Naive thymus-derived CD4-positive, alpha-beta T cell (primary cell): ENCODE data around the gene LENG8. TPM values are rescaled to one million over a fixed set of nuclear protein-coding genes. Genes with fewer than 3 reads are reported as not detected.

ENCODE experiments used
- ATAC-seq: fragments of 150-1000 bp; cut with Tn5 transposase; 2 replicates; pipeline ENCODE4 v1.10.0; 2021; ENCODE audit warnings: mild to moderate bottlenecking, moderate library complexity
- CTCF ChIA-PET: fragments of 350-600 bp; sonication (Branson Sonifier 250); formaldehyde crosslinking; loops from one replicate; lab custom pipeline; 2021; ENCODE audit warnings: antibody characterized with exemption; lab: Charles Lee
- POLR2A ChIA-PET: fragments of 350-600 bp; sonication (Branson Sonifier 250); formaldehyde crosslinking; loops from one replicate; lab custom pipeline; 2021; ENCODE audit warnings: antibody characterized with exemption, inconsistent platforms; lab: Charles Lee
- DNase-seq, 9 donors: peaks; one replicate each; pipeline versions ENCODE4 v3.0.0 to v3.0.0-alpha.2; 2020 to 2022; ENCODE audit warnings: mixed read lengths in 1 of 9
- H3K27ac ChIP-seq: one replicate; pipeline ENCODE4 v1.7.0; 2013; ENCODE audit warnings: mild to moderate bottlenecking, low read depth, low read length, moderate library complexity
- H3K27me3 ChIP-seq, 2 donors: one replicate each; pipeline ENCODE4 v1.7.0; 2013; ENCODE audit warnings: low read length in 2 of 2, mild to moderate bottlenecking in 2 of 2, moderate library complexity in 2 of 2; ENCODE audit not compliant: control insufficient read depth in 2 of 2, insufficient read depth in 2 of 2
- H3K36me3 ChIP-seq, 3 experiments: 1 replicate in 2 of 3; 2 replicates in 1 of 3; pipeline ENCODE4 v1.7.0; 2013; ENCODE audit warnings: low read length in 3 of 3, mild to moderate bottlenecking in 3 of 3, moderate library complexity in 1 of 3; ENCODE audit not compliant: insufficient read depth in 3 of 3, control insufficient read depth in 2 of 3
- H3K4me1 ChIP-seq, 2 donors: one replicate each; pipeline ENCODE4 v1.7.0; 2013; ENCODE audit warnings: low read length in 2 of 2, mild to moderate bottlenecking in 2 of 2, moderate library complexity in 1 of 2; ENCODE audit not compliant: control insufficient read depth in 2 of 2, insufficient read depth in 2 of 2
- H3K4me3 ChIP-seq: 2 replicates; pipeline ENCODE4 v1.7.0; 2013; ENCODE audit warnings: mild to moderate bottlenecking, low read length
- H3K9me3 ChIP-seq, 3 experiments: 1 replicate in 2 of 3; 2 replicates in 1 of 3; pipeline ENCODE4 v1.7.0; 2013; ENCODE audit warnings: low read length in 3 of 3; ENCODE audit not compliant: control insufficient read depth in 2 of 3
- H3K27ac Mint-ChIP-seq, 9 donors: one replicate each; pipeline ENCODE4 v1.8.0; 2020 to 2022; ENCODE audit warnings: mixed read lengths in 9 of 9, mild to moderate bottlenecking in 8 of 9, moderate library complexity in 5 of 9, inconsistent platforms in 2 of 9
- H3K27me3 Mint-ChIP-seq, 5 donors: one replicate each; pipeline ENCODE4 v1.8.0; 2021 to 2022; ENCODE audit warnings: mixed read lengths in 5 of 5, mild to moderate bottlenecking in 1 of 5
- H3K36me3 Mint-ChIP-seq, 5 donors: one replicate each; pipeline ENCODE4 v1.8.0; 2020 to 2022; ENCODE audit warnings: mixed read lengths in 5 of 5, mild to moderate bottlenecking in 3 of 5, inconsistent platforms in 1 of 5
- H3K4me1 Mint-ChIP-seq, 7 donors: one replicate each; pipeline ENCODE4 v1.8.0; 2020 to 2022; ENCODE audit warnings: mixed read lengths in 7 of 7, mild to moderate bottlenecking in 3 of 7, inconsistent platforms in 1 of 7
- H3K4me3 Mint-ChIP-seq, 10 donors: one replicate each; pipeline ENCODE4 v1.8.0; 2020 to 2022; ENCODE audit warnings: mild to moderate bottlenecking in 10 of 10, mixed read lengths in 10 of 10, moderate library complexity in 6 of 10, inconsistent platforms in 2 of 10
- H3K9me3 Mint-ChIP-seq, 11 donors: one replicate each; pipeline ENCODE4 v1.8.0; 2020 to 2022; ENCODE audit warnings: mixed read lengths in 11 of 11, mild to moderate bottlenecking in 4 of 11, inconsistent platforms in 1 of 11, moderate library complexity in 1 of 11
- intact Hi-C, 2 donors: fragments of 100-400 bp; cut with micrococcal nuclease; formaldehyde crosslinking; loops; one replicate each; pipeline ENCODE4 v1.15.1; 2023
- polyA plus RNA-seq, 2 donors: library from polyadenylated mRNA; unstranded; fragments of 300-500 nt; fragmentation: Illumina TruSeq; gene quantifications; one replicate each; pipeline ENCODE4 v1.2.3, GENCODE V29; 2021
- total RNA-seq, 6 experiments: library from RNA in 5 of 6; stranded (reverse) in 5 of 6; gene quantifications; 1 replicate in 5 of 6; 2 replicates in 1 of 6; pipeline ENCODE4 v1.2.3 and lab custom pipeline; 2021 to 2026

LENG8 gene
- total RNA-seq (100 to 1,000 TPM; 238 to 685 (median 503) TPM), polyA plus RNA-seq (10 to 100 TPM in 1 of 2 donors, 1 to 10 TPM in 1; 6.2 to 16.8 TPM), total RNA-seq (lab: John Stamatoyannopoulos, UW) (622 reads per million, percentile 98 among the genes with 10 or more reads in this experiment)

- Histone ChIP-seq H3K36me3 (peaks cover 24 to 55% (median 27%) of the 10 kb centered on the region in 3 experiments), H3K4me1 (peaks cover 19 to 39% of the 10 kb centered on the region in 2 donors), H3K27me3 (no peaks in the 10 kb centered on the region), H3K9me3 (no peaks in the 10 kb centered on the region), H3K27ac (peak within 1 kb of the TSS; percentile 94), H3K4me3 (peak within 1 kb of the TSS; percentile 85)
- H3K27me3 Mint-ChIP-seq: peaks cover 0 to 3% (median 0%) of the 10 kb centered on the region in 5 donors
- peak within 1 kb of the TSS; percentile 93 to 99 (median 97) for H3K4me3 Mint-ChIP-seq
- H3K27ac Mint-ChIP-seq: peak within 1 kb of the TSS; percentile 97 to 100 (median 100)
- ATAC-seq (peak; percentile 94), DNase-seq (peak; percentile 95 to 99 (median 98))
- CTCF ChIA-PET: interaction anchor here (0.7 kb wide), 1 partner anchor 15 kb away, joined by 3 read pairs; the partner anchor contains the start of gene LENG9
- intact Hi-C loops: loop anchor here (1.0 to 5.0 kb wide), 12 partner anchors 14 to 1347 kb away; partner anchors contain the start of genes LENG9 (in 2 of the 2), MYADM (in 2 of the 2), CNOT3 (in 1 of the 2) and KMT5C (in 1 of the 2)
- H3K9me3 Mint-ChIP-seq: peaks cover 0 to 13% (median 0%) of the 10 kb centered on the region in 11 donors
- POLR2A ChIA-PET: interaction anchor here (0.5 to 5.1 kb wide), 28 partner anchors 7 to 1155 kb away, joined by 3 to 67 read pairs (median 3); partner anchors contain the start of genes CNOT3, FIZ1, LENG9 and MBOAT7
- peaks cover 4 to 34% (median 19%) of the 10 kb centered on the region in 5 donors for H3K36me3 Mint-ChIP-seq
- peaks cover 31 to 61% (median 54%) of the 10 kb centered on the region in 7 donors for H3K4me1 Mint-ChIP-seq
Measured at GRCh38 chr19:54448774-54449700, at the start of gene LENG8. TSS of gene LENG8 (plus strand) at chr19:54449199. CDS start at chr19:54451345, 2,146 bp downstream.

GRCh38 chr19:54400913-54401312 lies 48.1 kb upstream of the LENG8 start:
- Histone ChIP-seq H3K27me3 (no peaks in the 10 kb centered on the region), H3K36me3 (no peaks in the 10 kb centered on the region), H3K9me3 (no peaks in the 10 kb centered on the region), H3K4me1 (no peaks in the 10 kb centered on the region), H3K27ac (no peak overlapping the region), H3K4me3 (no peak overlapping the region)
- intact Hi-C loops: no loop called here
- DNase-seq (no peak), ATAC-seq (no peak)
- peaks cover 0 to 3% (median 0%) of the 10 kb centered on the region in 5 donors for H3K27me3 Mint-ChIP-seq
- peaks cover 0 to under 1% (median 0%) of the 10 kb centered on the region in 7 donors for H3K4me1 Mint-ChIP-seq
- ChIA-PET POLR2A (no interaction called here), CTCF (no interaction called here)
- no peak overlapping the region for H3K27ac Mint-ChIP-seq
- H3K36me3 Mint-ChIP-seq: no peaks in the 10 kb centered on the region
- no peak overlapping the region for H3K4me3 Mint-ChIP-seq
- H3K9me3 Mint-ChIP-seq: no peaks in the 10 kb centered on the region

- ChIA-PET CTCF (no interaction called here), POLR2A (no interaction called here)
- no peaks in the 10 kb centered on the region for H3K36me3 ChIP-seq
- H3K9me3 Mint-ChIP-seq: peaks cover 0 to 7% (median 3%) of the 10 kb centered on the region in 11 donors
- no peak overlapping the region for H3K4me3 ChIP-seq
- intact Hi-C loops: no loop called here
- no peaks in the 10 kb centered on the region for H3K27me3 ChIP-seq
- no peaks in the 10 kb centered on the region for H3K4me1 ChIP-seq
- DNase-seq (no peak), ATAC-seq (no peak)
- peak overlapping the region in 1 of 9 donors; percentile 5 for H3K27ac Mint-ChIP-seq
- H3K4me1 Mint-ChIP-seq: peaks cover 0 to 3% (median 0%) of the 10 kb centered on the region in 7 donors
- H3K9me3 ChIP-seq: no peaks in the 10 kb centered on the region
- no peaks in the 10 kb centered on the region for H3K27me3 Mint-ChIP-seq
- no peak overlapping the region for H3K4me3 Mint-ChIP-seq
- H3K27ac ChIP-seq: no peak overlapping the region
- no peaks in the 10 kb centered on the region for H3K36me3 Mint-ChIP-seq
Measured at GRCh38 chr19:54403054-54403453, 45.9 kb upstream of the LENG8 start.

- POLR2A ChIA-PET: no interaction called here
- DNase-seq (no peak), ATAC-seq (no peak)
- peaks cover 0 to 23% (median 7%) of the 10 kb centered on the region in 11 donors for H3K9me3 Mint-ChIP-seq
- intact Hi-C loops: no loop called here
- Histone ChIP-seq H3K27ac (no peak overlapping the region), H3K27me3 (peaks cover 0 to 3% of the 10 kb centered on the region in 2 donors), H3K4me1 (no peaks in the 10 kb centered on the region), H3K36me3 (no peaks in the 10 kb centered on the region), H3K9me3 (no peaks in the 10 kb centered on the region), H3K4me3 (no peak overlapping the region)
- H3K27me3 Mint-ChIP-seq: peaks cover 0 to 2% (median 0%) of the 10 kb centered on the region in 5 donors
- CTCF ChIA-PET: no interaction called here
- H3K4me1 Mint-ChIP-seq: peaks cover 0 to 5% (median 0%) of the 10 kb centered on the region in 7 donors
- H3K36me3 Mint-ChIP-seq: peaks cover 0 to 4% (median 0%) of the 10 kb centered on the region in 5 donors
- no peak overlapping the region for H3K4me3 Mint-ChIP-seq
- no peak overlapping the region for H3K27ac Mint-ChIP-seq
Measured at GRCh38 chr19:54405628-54406027, 43.4 kb upstream of the LENG8 start.

- peaks cover 0 to 23% (median 7%) of the 10 kb centered on the region in 11 donors for H3K9me3 Mint-ChIP-seq
- Histone ChIP-seq H3K9me3 (no peaks in the 10 kb centered on the region), H3K4me3 (no peak overlapping the region), H3K36me3 (no peaks in the 10 kb centered on the region), H3K27me3 (peaks cover 0 to 3% of the 10 kb centered on the region in 2 donors), H3K27ac (no peak overlapping the region), H3K4me1 (no peaks in the 10 kb centered on the region)
- H3K4me3 Mint-ChIP-seq: no peak overlapping the region
- H3K27ac Mint-ChIP-seq: peak overlapping the region in 7 of 9 donors; percentile 26 to 88 (median 79)
- DNase-seq (no peak), ATAC-seq (no peak)
- H3K36me3 Mint-ChIP-seq: peaks cover 0 to 4% (median 0%) of the 10 kb centered on the region in 5 donors
- ChIA-PET POLR2A (interaction anchor here (0.6 kb wide), 1 partner anchor 67 kb away, joined by 3 read pairs; no protein-coding TSS in a partner anchor), CTCF (no interaction called here)
- peaks cover 0 to 5% (median 0%) of the 10 kb centered on the region in 7 donors for H3K4me1 Mint-ChIP-seq
- peaks cover 0 to 15% (median 4%) of the 10 kb centered on the region in 5 donors for H3K27me3 Mint-ChIP-seq
- intact Hi-C loops: no loop called here
Measured at GRCh38 chr19:54407780-54408179, 41.2 kb upstream of the LENG8 start.

GRCh38 chr19:54408456-54409026 lies 40.5 kb upstream of the LENG8 start:
- ATAC-seq: no peak
- POLR2A ChIA-PET: no interaction called here
- no peak overlapping the region for H3K4me3 Mint-ChIP-seq
- Histone ChIP-seq H3K4me3 (no peak overlapping the region), H3K36me3 (no peaks in the 10 kb centered on the region), H3K27ac (peak overlapping the region; percentile 39), H3K9me3 (no peaks in the 10 kb centered on the region), H3K27me3 (peaks cover 0 to 3% of the 10 kb centered on the region in 2 donors), H3K4me1 (no peaks in the 10 kb centered on the region)
- CTCF ChIA-PET: no interaction called here
- peaks cover 0 to 4% (median 0%) of the 10 kb centered on the region in 5 donors for H3K36me3 Mint-ChIP-seq
- no peak for DNase-seq
- H3K27ac Mint-ChIP-seq: peak overlapping the region; percentile 65 to 88 (median 79)
- intact Hi-C loops: no loop called here
- peaks cover 0 to 5% (median 0%) of the 10 kb centered on the region in 7 donors for H3K4me1 Mint-ChIP-seq
- H3K9me3 Mint-ChIP-seq: peaks cover 0 to 23% (median 7%) of the 10 kb centered on the region in 11 donors
- peaks cover 0 to 16% (median 9%) of the 10 kb centered on the region in 5 donors for H3K27me3 Mint-ChIP-seq
